SH-SY5Y (cell line): ENCODE data around the gene TMTC4.

Experiments used
- GATA2 ChIP-seq: IDR thresholded peaks from 2 replicates; pipeline ENCODE4 v1.6.1; 2011; ENCODE audit warnings: mild to moderate bottlenecking, low read depth, low read length
- GATA3 ChIP-seq: IDR thresholded peaks from 2 replicates; pipeline ENCODE4 v1.6.1; 2011; ENCODE audit warnings: low read depth, mild to moderate bottlenecking, low read length, moderate library complexity

DNA sequence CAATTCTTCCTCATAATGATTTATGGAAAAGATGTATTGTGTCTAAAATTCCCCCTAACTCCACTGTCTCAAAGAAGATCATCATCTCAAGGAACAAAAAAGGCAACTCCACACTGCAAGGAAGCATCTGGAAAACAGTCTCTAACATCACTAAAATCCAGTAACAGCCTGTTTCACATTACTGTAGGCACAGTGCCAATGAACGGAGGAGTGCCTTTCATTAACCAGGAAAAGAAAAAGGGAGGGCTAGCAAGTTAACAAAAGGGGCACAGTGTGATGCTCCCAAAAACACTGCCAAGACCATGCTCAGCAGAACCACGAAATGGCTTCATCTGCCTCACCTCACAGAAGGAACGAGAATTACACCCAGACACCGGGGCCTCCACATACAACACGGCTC lies 8.5 kb downstream of the TMTC4 start:
- TF ChIP-seq GATA3: no peak
- TF ChIP-seq GATA2: no peak
